NCI-H2196 (cell line): Measurements from ENCODE around the gene NUTM2G.
"Not testable (repeated sequence)": the region's sequence is repeated elsewhere in the genome, so short reads cannot be mapped to it uniquely, and the experiment has no call there.

ENCODE experiments used
- DNase-seq: peaks from one replicate; lab custom pipeline; 2025; ENCODE audit not compliant: unreplicated experiment; lab: John Stamatoyannopoulos, UW

NUTM2G gene

GRCh38 chr9:96928543-96928942, at the start of gene NUTM2G:
NUTM2G (plus strand) TSS chr9:96928843; CDS start chr9:96929025, 182 bp downstream.
- not testable (repeated sequence) for DNase-seq

- no peak for DNase-seq
Measured at GRCh38 chr9:96883922-96884321, 44.7 kb upstream of the NUTM2G start.

- no peak for DNase-seq
Measured at GRCh38 chr9:96884443-96884842, 44.2 kb upstream of the NUTM2G start.

- no peak for DNase-seq
Measured at GRCh38 chr9:96885424-96885823, 43.2 kb upstream of the NUTM2G start.

GRCh38 chr9:96888591-96888990, 40.1 kb upstream of the NUTM2G start:
- DNase-seq, result no peak

- DNase-seq, result no peak
Measured at GRCh38 chr9:96892131-96892530, 36.5 kb upstream of the NUTM2G start.

GRCh38 chr9:96900010-96900409, 28.6 kb upstream of the NUTM2G start:
- not testable (repeated sequence) for DNase-seq

GRCh38 chr9:96904947-96905722, 23.5 kb upstream of the NUTM2G start:
- not testable (repeated sequence) for DNase-seq

- DNase-seq, result not testable (repeated sequence)
Measured at GRCh38 chr9:96908479-96908878, 20.2 kb upstream of the NUTM2G start.

GRCh38 chr9:96915539-96915938, 13.1 kb upstream of the NUTM2G start:
- DNase-seq, result not testable (repeated sequence)

- not testable (repeated sequence) for DNase-seq
Measured at GRCh38 chr9:96916531-96916930, 12.1 kb upstream of the NUTM2G start.

GRCh38 chr9:96918550-96918949, 10.1 kb upstream of the NUTM2G start:
- DNase-seq, result not testable (repeated sequence)

GRCh38 chr9:96920803-96921202, 7.8 kb upstream of the NUTM2G start:
- not testable (repeated sequence) for DNase-seq

GRCh38 chr9:96925587-96925986, 3.1 kb upstream of the NUTM2G start:
- DNase-seq, result not testable (repeated sequence)

- not testable (repeated sequence) for DNase-seq
Measured at GRCh38 chr9:96931665-96932064, 3.0 kb downstream of the NUTM2G start.

GRCh38 chr9:96934097-96934496, 5.5 kb downstream of the NUTM2G start:
- DNase-seq, result not testable (repeated sequence)

GRCh38 chr9:96934706-96935105, 6.1 kb downstream of the NUTM2G start:
- DNase-seq, result not testable (repeated sequence)

GRCh38 chr9:96935401-96935800, 6.8 kb downstream of the NUTM2G start:
- not testable (repeated sequence) for DNase-seq

- not testable (repeated sequence) for DNase-seq
Measured at GRCh38 chr9:96937442-96937841, 8.8 kb downstream of the NUTM2G start.

GRCh38 chr9:96938957-96939665, 10.5 kb downstream of the NUTM2G start:
- not testable (repeated sequence) for DNase-seq

GRCh38 chr9:96940982-96941381, 12.3 kb downstream of the NUTM2G start:
- DNase-seq, result not testable (repeated sequence)

GRCh38 chr9:96941628-96942027, 13.0 kb downstream of the NUTM2G start:
- DNase-seq, result not testable (repeated sequence)
